ENCODE measurements around the gene CMTM2.

DNA sequence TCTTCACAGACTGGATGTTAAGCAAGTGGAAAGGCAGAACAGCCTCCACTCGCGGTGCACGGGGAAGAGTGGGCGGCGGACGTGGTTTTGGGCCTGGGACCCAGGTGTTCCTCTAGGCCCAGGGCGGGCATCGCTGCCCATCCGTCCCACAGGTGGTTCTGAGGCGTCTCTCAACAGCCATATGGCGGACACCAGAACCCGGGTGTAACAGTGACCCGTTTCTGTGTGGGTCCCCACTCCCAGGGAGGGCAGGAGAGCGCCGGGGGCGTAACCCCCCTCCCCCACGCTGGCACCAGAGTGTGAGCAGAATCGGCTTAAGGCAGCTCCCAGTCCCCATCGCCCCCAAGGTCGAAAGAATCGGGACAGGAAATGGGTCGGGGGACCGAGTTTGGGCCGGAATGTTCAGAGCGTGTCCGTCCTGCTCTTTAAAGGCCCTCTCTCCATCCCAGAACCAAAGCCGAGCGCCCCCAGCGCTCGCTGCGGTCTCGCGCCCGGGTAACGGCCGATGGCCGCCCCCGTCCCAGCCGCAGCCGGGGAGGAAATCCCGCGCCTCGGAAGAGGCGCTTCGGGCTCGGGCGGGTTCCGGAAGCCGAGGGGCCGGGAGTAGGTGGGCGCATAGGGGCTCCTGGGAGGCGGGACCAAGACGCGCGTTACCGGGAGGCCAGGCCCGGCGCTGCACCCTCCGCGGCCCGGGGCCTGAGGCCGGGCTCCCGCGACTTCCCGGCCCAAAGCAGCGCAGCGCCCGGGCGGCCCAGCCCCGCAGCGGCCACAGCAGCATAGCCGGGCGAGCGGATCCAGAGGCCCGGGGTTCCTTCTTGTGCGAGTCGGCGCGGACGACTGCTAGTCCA is 29.8 kb upstream of the CMTM2 start, which contains the start of gene TK2:
- TF ChIP-seq, protein P1, sequence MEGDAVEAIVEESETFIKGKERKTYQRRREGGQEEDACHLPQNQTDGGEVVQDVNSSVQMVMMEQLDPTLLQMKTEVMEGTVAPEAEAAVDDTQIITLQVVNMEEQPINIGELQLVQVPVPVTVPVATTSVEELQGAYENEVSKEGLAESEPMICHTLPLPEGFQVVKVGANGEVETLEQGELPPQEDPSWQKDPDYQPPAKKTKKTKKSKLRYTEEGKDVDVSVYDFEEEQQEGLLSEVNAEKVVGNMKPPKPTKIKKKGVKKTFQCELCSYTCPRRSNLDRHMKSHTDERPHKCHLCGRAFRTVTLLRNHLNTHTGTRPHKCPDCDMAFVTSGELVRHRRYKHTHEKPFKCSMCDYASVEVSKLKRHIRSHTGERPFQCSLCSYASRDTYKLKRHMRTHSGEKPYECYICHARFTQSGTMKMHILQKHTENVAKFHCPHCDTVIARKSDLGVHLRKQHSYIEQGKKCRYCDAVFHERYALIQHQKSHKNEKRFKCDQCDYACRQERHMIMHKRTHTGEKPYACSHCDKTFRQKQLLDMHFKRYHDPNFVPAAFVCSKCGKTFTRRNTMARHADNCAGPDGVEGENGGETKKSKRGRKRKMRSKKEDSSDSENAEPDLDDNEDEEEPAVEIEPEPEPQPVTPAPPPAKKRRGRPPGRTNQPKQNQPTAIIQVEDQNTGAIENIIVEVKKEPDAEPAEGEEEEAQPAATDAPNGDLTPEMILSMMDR (IDR thresholded peaks at IDR 0.05) = no peak
- TF ChIP-seq EZH2 (IDR thresholded peaks at IDR 0.05; ENCODE audit: borderline replicate concordance, insufficient read depth, low read depth, low read length, poor library complexity, severe bottlenecking) = no peak

Data from B cell (primary cell).